Measurements from ENCODE around the gene RPTOR.

RPTOR gene

GRCh38 chr17:80970762-80971703 is 426.4 kb downstream of the RPTOR start:
- Histone ChIP-seq H3K27ac (replicated peaks) (no peak overlapping the region), H3K4me3 (replicated peaks; ENCODE audit: insufficient read depth, low read length) (no peak overlapping the region), H3K27me3 (ENCODE audit: insufficient read depth, poor library complexity, severe bottlenecking) (no peaks in the 10 kb centered on the region)
- TF ChIP-seq GABPA (IDR thresholded peaks at IDR 0.05; ENCODE audit: low read depth) (no peak), REST (IDR thresholded peaks at IDR 0.05; ENCODE audit: insufficient replicate concordance, low read depth) (no peak), SPI1 (IDR thresholded peaks at IDR 0.05; ENCODE audit: borderline replicate concordance, low read depth) (no peak), CTCF (IDR thresholded peaks at IDR 0.05; ENCODE audit: insufficient read depth, low read length) (no peak)
- no peak for DNase-seq (ENCODE audit: low read depth in 1 of 2, low spot score in 1 of 2)

GRCh38 chr17:80971704-80972304 is 427.2 kb downstream of the RPTOR start:
- peaks cover 2% of the 10 kb centered on the region for H3K27me3 ChIP-seq (ENCODE audit: insufficient read depth, poor library complexity, severe bottlenecking)
- H3K4me3 ChIP-seq (replicated peaks; ENCODE audit: insufficient read depth, low read length): no peak overlapping the region
- H3K27ac ChIP-seq (replicated peaks): no peak overlapping the region
- no peak for TF ChIP-seq CTCF (IDR thresholded peaks at IDR 0.05; ENCODE audit: insufficient read depth, low read length)
- no peak for TF ChIP-seq REST (IDR thresholded peaks at IDR 0.05; ENCODE audit: insufficient replicate concordance, low read depth)
- TF ChIP-seq GABPA (IDR thresholded peaks at IDR 0.05; ENCODE audit: low read depth): no peak
- no peak for TF ChIP-seq SPI1 (IDR thresholded peaks at IDR 0.05; ENCODE audit: borderline replicate concordance, low read depth)
- TF ChIP-seq POLR2AphosphoS5 (IDR thresholded peaks at IDR 0.05; ENCODE audit: low read depth): no peak
- DNase-seq (ENCODE audit: low read depth in 1 of 2, low spot score in 1 of 2): no peak

GRCh38 chr17:80976701-80977100 is 432.1 kb downstream of the RPTOR start:
- no peak for DNase-seq (ENCODE audit: low read depth in 1 of 2, low spot score in 1 of 2)
- Histone ChIP-seq H3K27ac (replicated peaks) (no peak overlapping the region), H3K27me3 (ENCODE audit: insufficient read depth, poor library complexity, severe bottlenecking) (peaks cover 2% of the 10 kb centered on the region), H3K4me3 (replicated peaks; ENCODE audit: insufficient read depth, low read length) (no peak overlapping the region)
- TF ChIP-seq CTCF (IDR thresholded peaks at IDR 0.05; ENCODE audit: insufficient read depth, low read length): no peak
- no peak for TF ChIP-seq SPI1 (IDR thresholded peaks at IDR 0.05; ENCODE audit: borderline replicate concordance, low read depth)
- no peak for TF ChIP-seq REST (IDR thresholded peaks at IDR 0.05; ENCODE audit: insufficient replicate concordance, low read depth)
- TF ChIP-seq GABPA (IDR thresholded peaks at IDR 0.05; ENCODE audit: low read depth): no peak
- TF ChIP-seq POLR2AphosphoS5 (IDR thresholded peaks at IDR 0.05; ENCODE audit: low read depth): no peak
